Measurements from ENCODE around the gene RHOJ. TPM values are rescaled to one million over a fixed set of nuclear protein-coding genes. Genes with fewer than 3 reads are reported as not detected.

RHOJ gene
- total and polyA plus RNA-seq, 2 of the 4 experiments (the other 2 are of a cell fraction), result 9.5 to 33.9 TPM

DNA sequence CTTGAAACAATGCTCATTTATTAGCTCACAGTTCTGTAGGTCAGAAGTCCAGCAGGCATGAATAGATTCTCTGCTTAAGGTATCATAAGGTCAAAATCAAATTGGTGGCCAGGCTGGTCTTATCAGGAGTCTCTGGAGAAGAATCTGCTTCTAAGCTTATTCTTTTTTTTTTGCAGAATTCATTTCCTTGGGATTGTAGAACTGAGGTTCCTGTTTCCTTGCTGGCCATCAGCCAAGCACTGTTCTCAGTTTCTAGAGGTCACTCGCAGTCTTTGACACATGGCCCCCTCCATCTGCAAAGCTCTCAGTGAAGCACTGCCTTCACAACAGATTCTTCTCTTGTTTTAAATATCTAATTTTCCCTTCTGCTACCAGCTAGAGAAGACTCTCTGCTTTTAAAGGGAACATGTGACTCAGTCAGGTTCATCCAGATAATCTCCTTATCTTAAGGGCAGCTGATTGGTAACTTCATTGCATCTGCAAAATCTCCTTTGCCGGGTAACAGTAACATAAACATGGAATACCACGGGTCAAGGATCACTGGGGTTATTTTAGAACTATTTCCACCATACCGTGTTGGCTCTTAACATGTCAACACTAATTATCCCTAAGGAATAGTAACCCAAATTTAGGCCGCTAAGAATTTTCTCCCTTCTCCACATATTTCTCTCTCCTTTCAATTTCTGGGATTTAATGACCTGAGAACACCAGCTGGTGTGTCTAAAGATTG is 25.3 kb downstream of the RHOJ start:
- H2AK9ac ChIP-seq (replicated peaks; ENCODE audit: low read depth, low read length, poor library complexity), result no peak overlapping the region
- H4K91ac ChIP-seq (ENCODE audit: insufficient read depth, low read depth, low read length), result no peak overlapping the region
- H4K20me1 ChIP-seq (ENCODE audit: insufficient read depth, low read length), result no peaks in the 10 kb centered on the region
- no peak overlapping the region for H2AFZ ChIP-seq (replicated peaks; ENCODE audit: low read length, poor library complexity)
- no peaks in the 10 kb centered on the region for H3K36me3 ChIP-seq (ENCODE audit: control insufficient read depth, insufficient read depth, low read length)
- no peak overlapping the region for H3K18ac ChIP-seq (ENCODE audit: low read depth, low read length)
- H3K4me2 ChIP-seq (ENCODE audit: low read depth, low read length), result no peak overlapping the region
- in situ Hi-C loops (cut with MboI; ENCODE audit: low sequenced_read_pairs), result no loop called here
- H4K5ac ChIP-seq (ENCODE audit: low read depth, low read length), result no peak overlapping the region
- TF ChIP-seq MXI1 (IDR thresholded peaks at IDR 0.05; ENCODE audit: borderline replicate concordance, low read depth, low read length) (no peak), FOS (IDR thresholded peaks at IDR 0.05; ENCODE audit: low read depth, low read length) (no peak), RAD21 (IDR thresholded peaks at IDR 0.05; ENCODE audit: low read length) (no peak), CTCF (conservative IDR thresholded peaks at IDR 0.05; ENCODE audit: low read depth, low read length) (no peak), RCOR1 (IDR thresholded peaks at IDR 0.05; ENCODE audit: insufficient replicate concordance, low read length) (no peak), RFX5 (IDR thresholded peaks at IDR 0.05; ENCODE audit: low read depth, low read length) (no peak)
- TF ChIP-seq, protein P1, sequence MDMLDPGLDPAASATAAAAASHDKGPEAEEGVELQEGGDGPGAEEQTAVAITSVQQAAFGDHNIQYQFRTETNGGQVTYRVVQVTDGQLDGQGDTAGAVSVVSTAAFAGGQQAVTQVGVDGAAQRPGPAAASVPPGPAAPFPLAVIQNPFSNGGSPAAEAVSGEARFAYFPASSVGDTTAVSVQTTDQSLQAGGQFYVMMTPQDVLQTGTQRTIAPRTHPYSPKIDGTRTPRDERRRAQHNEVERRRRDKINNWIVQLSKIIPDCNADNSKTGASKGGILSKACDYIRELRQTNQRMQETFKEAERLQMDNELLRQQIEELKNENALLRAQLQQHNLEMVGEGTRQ (IDR thresholded peaks at IDR 0.05; ENCODE audit: low read depth, low read length), result no peak
- BruUV-seq (replicated peaks), result no TSS peak
- no peaks in the 10 kb centered on the region for H3K4me1 ChIP-seq (ENCODE audit: control insufficient read depth, insufficient read depth, low read length)
- no peak overlapping the region for H2BK5ac ChIP-seq (ENCODE audit: low read depth, low read length, poor library complexity, severe bottlenecking)
- no peak overlapping the region for H3K14ac ChIP-seq (replicated peaks; ENCODE audit: low read depth, low read length)
- H3K79me1 ChIP-seq (ENCODE audit: low read depth in 1 of 2, low read length in 2 of 2), result no peaks in the 10 kb centered on the region
- no peak overlapping the region for H3K27ac ChIP-seq (ENCODE audit: insufficient read depth, low read length)
- dilution Hi-C loops (cut with HindIII; ENCODE audit: low sequenced_read_pairs, unreplicated experiment), result no loop called here
- H3K9me1 ChIP-seq (ENCODE audit: insufficient read depth, low read length), result no peaks in the 10 kb centered on the region
- H4K8ac ChIP-seq (ENCODE audit: low read depth in 2 of 2, low read length in 2 of 2), result no peak overlapping the region
- no peak overlapping the region for H3K4me3 ChIP-seq (ENCODE audit: insufficient read depth, low read depth, low read length)
- ATAC-seq (ENCODE audit: low read depth), result no peak
- no peak overlapping the region for H2AK5ac ChIP-seq (ENCODE audit: low read depth, low read length)
- WGBS, 2 experiments (ENCODE audit: extremely low coverage in 2 of 2, insufficient read length in 1 of 2), result 100% methylated on average over 1 of the region's 5 CpGs; no CpG with 5 or more reads in 1 of the 2 experiments
- no peak overlapping the region for H2BK20ac ChIP-seq (ENCODE audit: low read depth, low read length)
- H3K27me3 ChIP-seq (ENCODE audit: control insufficient read depth, insufficient read depth, low read length), result no peaks in the 10 kb centered on the region
- no peak overlapping the region for H3K9ac ChIP-seq (ENCODE audit: low read depth, low read length)
- no peak overlapping the region for H3K4ac ChIP-seq (ENCODE audit: low read depth, low read length)
- DNase-seq, result no peak
- no peak overlapping the region for H3K23ac ChIP-seq (ENCODE audit: low read depth, low read length)
- intact Hi-C loops (cut with micrococcal nuclease), result no loop called here
- H3K9me3 ChIP-seq (ENCODE audit: control insufficient read depth, insufficient read depth, low read length), result no peaks in the 10 kb centered on the region
- CTCF ChIA-PET, result interaction anchor here (0.6 kb wide), 3 partner anchors 9 to 488 kb away, joined by 3 read pairs; no protein-coding TSS in a partner anchor
- POLR2A ChIA-PET (ENCODE audit: unreplicated experiment), result interaction anchor here (0.6 kb wide), 1 partner anchor 13 kb away, joined by 4 read pairs; no protein-coding TSS in a partner anchor
- H3K56ac ChIP-seq (ENCODE audit: extremely low read depth, insufficient read depth, low read length), result no peak overlapping the region
- no peak overlapping the region for H2BK15ac ChIP-seq (ENCODE audit: low read depth, low read length)
- no peak overlapping the region for H2BK120ac ChIP-seq (ENCODE audit: low read depth, low read length)

Data from IMR-90 (cell line).